Activated CD4-positive, alpha-beta T cell treated with anti-CD3 and anti-CD28 coated beads, Interleukin-2, Interleukin-6, amounts not matched to agents 100 ng/mL and 50 ng/mL, durations not matched to agents 16 hours and 8 hours (primary cell): Measurements from ENCODE around the gene ZNF565.
"Not testable (repeated sequence)": the region's sequence is repeated elsewhere in the genome, so short reads cannot be mapped to it uniquely, and the experiment has no call there.

Experiments used
- DNase-seq: peaks from one replicate; pipeline ENCODE4 v3.0.0-alpha.2; 2020

Gene ZNF565

GRCh38 chr19:36210497-36210896 lies 4.0 kb downstream of the ZNF565 start:
- no peak for DNase-seq

GRCh38 chr19:36209372-36209771 lies 5.1 kb downstream of the ZNF565 start:
- DNase-seq, result no peak

- DNase-seq, result no peak
Observed at GRCh38 chr19:36207605-36208252, 6.7 kb downstream of the ZNF565 start.

- DNase-seq, result no peak
Observed at GRCh38 chr19:36203293-36203692, 11.2 kb downstream of the ZNF565 start.

- DNase-seq, result no peak
Observed at GRCh38 chr19:36201684-36202083, 12.8 kb downstream of the ZNF565 start.

GRCh38 chr19:36198119-36198518 lies 16.3 kb downstream of the ZNF565 start:
- no peak for DNase-seq

- no peak for DNase-seq
Observed at GRCh38 chr19:36196249-36196648, 18.2 kb downstream of the ZNF565 start.

- DNase-seq, result not testable (repeated sequence)
Observed at GRCh38 chr19:36186722-36187121, 27.7 kb downstream of the ZNF565 start.

GRCh38 chr19:36183245-36183628 lies 31.2 kb downstream of the ZNF565 start:
- no peak for DNase-seq

GRCh38 chr19:36182612-36183244 lies 31.7 kb downstream of the ZNF565 start:
- DNase-seq, result no peak

- DNase-seq, result not testable (repeated sequence)
Observed at GRCh38 chr19:36179077-36179476, 35.4 kb downstream of the ZNF565 start.

GRCh38 chr19:36173846-36174245 lies 40.6 kb downstream of the ZNF565 start:
- DNase-seq, result not testable (repeated sequence)

GRCh38 chr19:36172852-36173251 lies 41.6 kb downstream of the ZNF565 start:
- no peak for DNase-seq

GRCh38 chr19:36169084-36169760 lies 45.2 kb downstream of the ZNF565 start:
- no peak for DNase-seq

GRCh38 chr19:36163813-36164212 lies 50.7 kb downstream of the ZNF565 start:
- no peak for DNase-seq

- no peak for DNase-seq
Observed at GRCh38 chr19:36160821-36161596, 53.5 kb downstream of the ZNF565 start.

GRCh38 chr19:36153126-36153525 lies 61.3 kb downstream of the ZNF565 start:
- no peak for DNase-seq

GRCh38 chr19:36152352-36153091 lies 61.9 kb downstream of the ZNF565 start, which contains the start of gene COX7A1:
COX7A1 (minus strand) TSS chr19:36152447; CDS start chr19:36152407, 40 bp downstream.
- DNase-seq, result no peak

GRCh38 chr19:36152019-36152351 lies 62.5 kb downstream of the ZNF565 start:
- no peak for DNase-seq

GRCh38 chr19:36151144-36152018 lies 63.1 kb downstream of the ZNF565 start:
- no peak for DNase-seq

- DNase-seq, result no peak
Observed at GRCh38 chr19:36150586-36150985, 63.9 kb downstream of the ZNF565 start.
